Mucosa of descending colon (tissue), 3 donors: ENCODE measurements around the gene EIF4E1B. TPM values are rescaled to one million over a fixed set of nuclear protein-coding genes. Genes with fewer than 3 reads are reported as not detected.
A peak's percentile ranks its signal among the peaks of the same experiment; 100 is the strongest.

Experiments
- ATAC-seq: fragments of 200-7000 bp; cut with Tn5 transposase; one replicate; pipeline ENCODE4 v1.9.1; 2020; ENCODE audit warnings: mild to moderate bottlenecking, moderate library complexity
- DNase-seq, 3 donors: peaks; one replicate each; pipeline ENCODE4 v3.0.0-alpha.2; 2020
- H3K36me3 ChIP-seq: fragments of 200-600 bp; one replicate; pipeline ENCODE4 v1.8.0; 2021; ENCODE audit warnings: low read depth, mild to moderate bottlenecking
- H3K4me1 ChIP-seq: fragments of 200-600 bp; one replicate; pipeline ENCODE4 v1.8.0; 2021; ENCODE audit warnings: low read depth, mild to moderate bottlenecking
- H3K4me3 ChIP-seq: fragments of 200-600 bp; one replicate; pipeline ENCODE4 v1.8.0; 2021; ENCODE audit warnings: mild to moderate bottlenecking
- H3K9me3 ChIP-seq: fragments of 200-600 bp; one replicate; pipeline ENCODE4 v1.8.0; 2021; ENCODE audit warnings: mild to moderate bottlenecking
- CTCF ChIP-seq: fragments of 200-600 bp; IDR thresholded peaks from one replicate; pipeline ENCODE4 v1.8.0; 2022; ENCODE audit warnings: antibody characterized with exemption, mild to moderate bottlenecking
- intact Hi-C, 2 donors: fragments of 100-400 bp; cut with DNase I in 1 of 2; cut with micrococcal nuclease in 1 of 2; formaldehyde crosslinking; loops; one replicate each; pipeline versions ENCODE4 v1.11.0 to v1.11.1; 2022; cut with DNase I, micrococcal nuclease
- long read RNA-seq, 2 donors: library from polyadenylated mRNA; unstranded; transcript quantifications; one replicate each; pipeline ENCODE4 v2.0.0, GENCODE V29; 2019 to 2021
- total RNA-seq, 3 donors: library from RNA; stranded (reverse); fragmentation: NEBNext Ultra II Directional in 2 of 3; extraction: Animal tissue kit (Norgen Biotek cat#: 25700) in 2 of 3; gene quantifications; one replicate each; pipeline versions ENCODE4 v1.2.1 to v1.2.4, GENCODE V29; 2021 to 2023
- donor health status: DM: no; HTN: no; CAD: no; lungs with moderate emphysema.
- donor health status: DM: no; HTN: no; CAD: no.
- donor health status: DM: no; HTN: yes; CAD: no.

EIF4E1B gene
- not detected for total RNA-seq
- long read RNA-seq, donor 1 = 0 reads
- long read RNA-seq, donor 2 = 0 reads

- Histone ChIP-seq H3K36me3 (no peaks in the 10 kb centered on the region), H3K9me3 (no peaks in the 10 kb centered on the region), H3K4me3 (no peak within 1 kb of the TSS), H3K4me1 (peaks cover 12% of the 10 kb centered on the region)
- TF ChIP-seq CTCF = no peak
- ATAC-seq (peak; percentile 57), DNase-seq (no peak)
- intact Hi-C loops = no loop called here
Measured at GRCh38 chr5:176629853-176630680, at the start of gene EIF4E1B, which contains the start of gene SNCB. Gene EIF4E1B, plus strand, starts transcription at chr5:176630675. Its CDS starts 12,113 bp downstream, at chr5:176642788. Gene SNCB, minus strand, starts transcription at chr5:176630534. Its CDS starts 880 bp downstream, at chr5:176629654.

DNA sequence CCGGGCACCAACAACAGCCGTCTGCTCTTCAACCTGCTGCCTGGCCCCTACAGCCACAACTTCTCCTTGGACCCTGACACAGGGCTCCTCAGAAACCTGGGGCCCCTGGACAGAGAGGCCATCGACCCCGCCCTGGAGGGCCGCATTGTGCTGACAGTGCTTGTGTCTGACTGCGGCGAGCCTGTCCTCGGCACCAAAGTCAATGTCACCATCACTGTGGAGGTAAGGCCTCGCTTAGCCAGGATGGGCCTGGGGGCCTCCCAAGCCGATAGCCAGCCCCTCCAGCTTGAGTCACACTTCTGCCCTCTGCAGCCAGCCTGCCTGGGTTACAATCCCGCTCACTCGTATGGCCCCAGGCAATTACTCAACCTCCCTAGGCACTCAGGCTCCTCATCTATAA is 49.1 kb upstream of the EIF4E1B start:
- intact Hi-C loops = no loop called here
- ATAC-seq (no peak), DNase-seq (no peak)
- TF ChIP-seq CTCF = no peak
- H3K9me3 ChIP-seq = peaks cover 12% of the 10 kb centered on the region
- H3K36me3 ChIP-seq = no peaks in the 10 kb centered on the region
- H3K4me3 ChIP-seq = no peak overlapping the region
- no peaks in the 10 kb centered on the region for H3K4me1 ChIP-seq

DNA sequence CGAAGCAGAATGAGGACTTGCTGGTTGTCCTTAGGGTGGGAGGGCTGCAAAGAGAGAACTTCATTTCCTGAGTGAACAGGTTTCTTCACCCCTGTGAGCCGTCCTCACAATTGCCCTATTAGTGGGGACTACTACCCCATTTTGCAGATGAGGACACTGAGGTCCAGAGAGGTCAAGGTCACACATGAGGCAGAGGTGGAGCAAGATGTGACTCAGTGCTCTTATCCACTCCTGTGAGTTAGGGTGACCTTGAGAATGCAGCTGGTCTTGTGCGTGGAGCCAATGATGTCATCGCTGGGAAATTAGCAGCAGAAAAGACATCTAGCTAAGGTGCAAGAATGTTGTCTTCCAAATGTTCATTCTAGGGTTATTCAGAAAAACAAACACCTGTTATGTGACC is 47.4 kb upstream of the EIF4E1B start:
- TF ChIP-seq CTCF = no peak
- peaks cover 12% of the 10 kb centered on the region for H3K9me3 ChIP-seq
- no peak overlapping the region for H3K4me3 ChIP-seq
- no peaks in the 10 kb centered on the region for H3K4me1 ChIP-seq
- ATAC-seq (no peak), DNase-seq (no peak)
- intact Hi-C loops = no loop called here
- no peaks in the 10 kb centered on the region for H3K36me3 ChIP-seq

- TF ChIP-seq CTCF = no peak
- peak; percentile 21 to 57 (median 42) for DNase-seq
- ATAC-seq = peak; percentile 65
- Histone ChIP-seq H3K4me3 (no peak overlapping the region), H3K36me3 (no peaks in the 10 kb centered on the region), H3K4me1 (no peaks in the 10 kb centered on the region), H3K9me3 (peaks cover 12% of the 10 kb centered on the region)
- intact Hi-C loops = no loop called here
Measured at GRCh38 chr5:176587398-176587797, 43.1 kb upstream of the EIF4E1B start.

DNA sequence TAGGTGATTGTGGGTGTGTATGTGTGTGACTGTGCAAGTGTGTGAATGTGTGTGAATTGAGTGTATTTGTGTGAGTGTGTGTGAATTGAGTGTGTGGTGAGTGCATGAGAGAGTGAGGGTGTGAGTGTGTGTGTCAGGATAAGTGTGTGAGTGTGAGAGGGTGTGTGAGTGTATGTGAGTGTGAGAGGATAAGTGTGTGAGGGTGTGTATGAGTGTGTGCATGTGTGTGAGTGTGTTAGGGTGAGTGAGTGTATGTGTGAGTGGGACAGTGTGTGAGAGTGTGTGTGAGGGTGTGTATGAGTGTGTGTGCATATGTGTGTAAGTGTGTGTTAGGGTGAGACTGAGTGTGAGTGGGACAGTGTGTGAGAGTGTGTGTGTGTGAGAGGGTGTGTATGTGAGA is 42.2 kb upstream of the EIF4E1B start:
- no peak for TF ChIP-seq CTCF
- intact Hi-C loops = no loop called here
- Histone ChIP-seq H3K36me3 (no peaks in the 10 kb centered on the region), H3K9me3 (peaks cover 12% of the 10 kb centered on the region), H3K4me3 (no peak overlapping the region), H3K4me1 (no peaks in the 10 kb centered on the region)
- DNase-seq (no peak), ATAC-seq (no peak)
